Loucy (cell line): ENCODE data around the gene LYPD6.

ENCODE experiments used
- CTCF ChIP-seq: fragments of 200-600 bp; sonication (generic); conservative IDR thresholded peaks from 2 replicates; pipeline ENCODE4 v1.5.1; 2014; ENCODE audit warnings: mild to moderate bottlenecking, antibody characterized with exemption, low read length
- EZH2phosphoT487 ChIP-seq: fragments of 200-600 bp; IDR thresholded peaks from 2 replicates; pipeline ENCODE4 v1.6.1; 2018; ENCODE audit warnings: antibody characterized with exemption, mild to moderate bottlenecking, moderate library complexity, borderline replicate concordance

GRCh38 chr2:149483004-149483605 lies 152.7 kb downstream of the LYPD6 start:
- TF ChIP-seq CTCF (no peak), EZH2phosphoT487 (no peak)
